Kidney epithelial cell (primary cell): ENCODE data around the gene POLE. TPM values are rescaled to one million over a fixed set of nuclear protein-coding genes. Genes with fewer than 3 reads are reported as not detected.

Experiments used
- DNase-seq: peaks from one replicate; pipeline ENCODE4 v3.0.0-alpha.2; 2010; ENCODE audit warnings: low read depth
- H3K27me3 ChIP-seq: 2 replicates; pipeline ENCODE4 v1.6.0; 2011; ENCODE audit warnings: low read length; ENCODE audit not compliant: control insufficient read depth, insufficient read depth
- H3K36me3 ChIP-seq: 2 replicates; pipeline ENCODE4 v1.5.1; 2011; ENCODE audit warnings: low read length; ENCODE audit not compliant: control insufficient read depth, insufficient read depth
- H3K4me3 ChIP-seq: 2 replicates; pipeline ENCODE4 v1.5.1; 2011; ENCODE audit warnings: low read depth, mild to moderate bottlenecking, control low read depth, low read length
- CTCF ChIP-seq: IDR thresholded peaks from 2 replicates; pipeline ENCODE4 v1.5.1; 2011; ENCODE audit warnings: mild to moderate bottlenecking, moderate library complexity, low read length, control low read depth, inconsistent platforms; ENCODE audit not compliant: insufficient read depth, poor library complexity, severe bottlenecking
- total RNA-seq: library from RNA; depleted of rRNA; stranded (reverse); fragments of >200 nt; gene quantifications from 2 replicates; pipeline ENCODE4 v1.2.3, GENCODE V29; 2015

POLE gene
- total RNA-seq, 1 donor from 2014 or later = 15.1 TPM

DNA sequence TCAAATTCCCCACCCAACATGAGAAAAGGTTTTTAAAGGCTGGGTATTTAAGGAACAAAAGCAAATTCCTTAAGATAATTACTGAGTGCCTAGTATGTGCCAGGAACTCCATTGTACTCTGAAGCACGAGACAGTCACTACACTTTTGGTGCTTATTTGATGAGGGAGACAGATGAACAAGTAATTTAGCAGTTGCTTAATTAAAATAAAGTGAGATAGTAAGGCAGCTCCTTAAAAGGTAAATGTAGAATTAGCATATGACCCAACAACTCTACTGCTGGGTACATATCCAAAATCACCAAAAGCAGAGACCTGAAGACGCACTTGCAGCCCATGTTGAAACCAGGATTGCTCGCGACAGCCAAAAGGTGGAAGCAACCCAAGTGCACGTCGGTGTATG lies 21.3 kb downstream of the POLE start:
- H3K27me3 ChIP-seq = no peaks in the 10 kb centered on the region
- no peak for DNase-seq
- peaks cover 2% of the 10 kb centered on the region for H3K36me3 ChIP-seq
- TF ChIP-seq CTCF = no peak
- H3K4me3 ChIP-seq = no peak overlapping the region

DNA sequence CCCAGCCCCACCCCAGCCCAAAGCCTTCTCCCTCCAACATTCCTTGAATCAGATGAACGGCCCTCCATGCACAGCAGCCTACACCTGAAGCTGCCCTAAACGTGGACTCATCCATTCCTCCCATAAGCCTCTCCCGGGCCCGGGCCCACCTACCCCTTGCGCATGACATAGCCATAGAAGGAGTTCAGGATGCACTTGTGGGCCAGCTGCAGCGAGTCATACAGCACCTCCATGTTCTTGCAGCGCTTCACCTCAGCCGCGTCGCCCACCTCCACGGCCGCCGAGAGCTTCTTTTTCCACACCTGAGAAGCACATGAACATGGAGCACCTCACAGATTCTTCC lies 22.0 kb downstream of the POLE start:
- peaks cover 2% of the 10 kb centered on the region for H3K36me3 ChIP-seq
- H3K27me3 ChIP-seq = no peaks in the 10 kb centered on the region
- no peak for TF ChIP-seq CTCF
- no peak for DNase-seq
- H3K4me3 ChIP-seq = no peak overlapping the region

- no peak for DNase-seq
- H3K36me3 ChIP-seq = peaks cover 2% of the 10 kb centered on the region
- H3K4me3 ChIP-seq = no peak overlapping the region
- TF ChIP-seq CTCF = no peak
- H3K27me3 ChIP-seq = no peaks in the 10 kb centered on the region
Observed at GRCh38 chr12:132664206-132665148, 22.7 kb downstream of the POLE start.

GRCh38 chr12:132662901-132663755 lies 24.0 kb downstream of the POLE start:
- Histone ChIP-seq H3K27me3 (no peaks in the 10 kb centered on the region), H3K36me3 (no peaks in the 10 kb centered on the region), H3K4me3 (no peak overlapping the region)
- TF ChIP-seq CTCF = no peak
- DNase-seq = no peak

DNA sequence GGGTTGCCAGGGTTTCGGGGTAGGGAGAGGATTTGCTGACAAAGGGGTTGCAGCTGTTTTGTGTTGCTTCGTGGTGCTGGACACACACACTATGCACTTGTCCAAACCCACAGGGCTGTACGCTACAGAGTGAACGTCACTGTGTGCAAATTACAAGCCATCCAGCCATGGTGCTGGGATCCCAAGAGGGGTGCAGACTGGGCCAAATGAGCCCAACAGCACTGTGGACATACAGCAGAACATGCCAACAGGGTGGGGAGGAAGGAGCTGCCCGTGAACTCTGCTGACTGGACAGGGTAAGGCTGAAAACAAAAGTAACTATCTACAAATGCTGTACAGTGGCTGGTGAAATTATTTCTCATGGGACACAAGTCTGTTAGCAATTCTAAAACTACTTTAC lies 25.2 kb downstream of the POLE start:
- no peak overlapping the region for H3K4me3 ChIP-seq
- DNase-seq = no peak
- no peaks in the 10 kb centered on the region for H3K27me3 ChIP-seq
- TF ChIP-seq CTCF = no peak
- H3K36me3 ChIP-seq = no peaks in the 10 kb centered on the region
